OCI-LY1 (cell line): ENCODE results near the gene KLF15.

Source experiments
- EZH2 ChIP-seq: fragments of 200-600 bp; sonication (generic), shearing (Covaris generic); IDR thresholded peaks from 2 replicates; pipeline ENCODE4 v1.8.0; 2017; ENCODE audit warnings: borderline replicate concordance, mixed run types, mild to moderate bottlenecking, antibody characterized with exemption, low read length, moderate library complexity, mixed read lengths
- TF ChIP-seq, protein P1 (sequence below): fragments of 200-600 bp; sonication (generic), shearing (Covaris generic); IDR thresholded peaks from 2 replicates; pipeline ENCODE4 v1.5.1; 2017; ENCODE audit warnings: mild to moderate bottlenecking, antibody characterized with exemption, low read length, moderate library complexity, mixed read lengths

DNA sequence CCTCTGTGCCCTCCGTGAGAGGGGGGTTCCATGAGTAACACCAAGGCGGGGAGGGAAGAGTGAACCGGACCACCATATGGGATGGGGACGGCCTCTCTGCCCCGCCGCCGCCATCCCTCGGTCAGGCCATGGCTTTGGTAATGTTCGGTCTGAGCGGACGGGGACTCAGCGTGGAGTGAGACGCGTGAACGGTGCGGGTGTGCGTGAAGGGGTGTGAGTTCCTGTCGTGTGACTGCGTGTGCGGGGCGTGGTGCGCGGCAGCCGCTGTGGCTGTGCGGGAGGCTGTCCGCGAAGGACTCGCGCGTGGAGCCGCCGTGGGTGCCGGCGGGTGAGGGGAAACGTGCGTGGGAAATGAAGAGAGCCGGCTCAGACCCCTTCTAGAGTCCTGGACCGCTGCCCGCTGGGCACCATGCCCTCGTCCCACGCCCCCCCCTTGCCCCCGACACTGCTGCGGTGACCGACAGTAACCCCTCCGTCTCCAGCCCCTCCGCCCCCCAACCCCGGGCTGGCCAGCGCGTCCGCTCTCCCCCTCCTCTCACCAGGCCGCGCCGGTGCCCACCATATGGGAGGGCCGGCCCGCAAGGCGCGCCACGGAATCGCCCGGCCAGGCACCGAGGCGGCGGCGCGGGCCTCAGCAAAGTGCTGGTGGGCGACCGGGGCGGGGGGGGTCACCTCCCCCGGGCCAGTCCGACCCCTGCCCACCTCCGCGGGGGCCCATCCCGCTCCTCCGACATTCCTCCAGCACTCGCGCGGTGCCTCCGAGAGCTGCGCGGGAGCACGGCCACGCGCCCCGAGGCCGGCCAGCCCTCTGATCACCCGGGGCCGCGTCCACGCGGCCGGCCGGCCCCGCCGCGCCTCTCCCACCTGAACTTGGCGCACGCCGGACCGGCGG is 589 bp downstream of the KLF15 start:
- TF ChIP-seq, protein P1, sequence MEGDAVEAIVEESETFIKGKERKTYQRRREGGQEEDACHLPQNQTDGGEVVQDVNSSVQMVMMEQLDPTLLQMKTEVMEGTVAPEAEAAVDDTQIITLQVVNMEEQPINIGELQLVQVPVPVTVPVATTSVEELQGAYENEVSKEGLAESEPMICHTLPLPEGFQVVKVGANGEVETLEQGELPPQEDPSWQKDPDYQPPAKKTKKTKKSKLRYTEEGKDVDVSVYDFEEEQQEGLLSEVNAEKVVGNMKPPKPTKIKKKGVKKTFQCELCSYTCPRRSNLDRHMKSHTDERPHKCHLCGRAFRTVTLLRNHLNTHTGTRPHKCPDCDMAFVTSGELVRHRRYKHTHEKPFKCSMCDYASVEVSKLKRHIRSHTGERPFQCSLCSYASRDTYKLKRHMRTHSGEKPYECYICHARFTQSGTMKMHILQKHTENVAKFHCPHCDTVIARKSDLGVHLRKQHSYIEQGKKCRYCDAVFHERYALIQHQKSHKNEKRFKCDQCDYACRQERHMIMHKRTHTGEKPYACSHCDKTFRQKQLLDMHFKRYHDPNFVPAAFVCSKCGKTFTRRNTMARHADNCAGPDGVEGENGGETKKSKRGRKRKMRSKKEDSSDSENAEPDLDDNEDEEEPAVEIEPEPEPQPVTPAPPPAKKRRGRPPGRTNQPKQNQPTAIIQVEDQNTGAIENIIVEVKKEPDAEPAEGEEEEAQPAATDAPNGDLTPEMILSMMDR, result no peak
- TF ChIP-seq EZH2, result no peak
